H1 (cell line): Measurements from ENCODE around the gene MBD5. TPM values are rescaled to one million over a fixed set of nuclear protein-coding genes. Genes with fewer than 3 reads are reported as not detected.

Experiments
- CTCF ChIA-PET: fragments of 300-600 bp; sonication (Branson Sonifier 250); formaldehyde crosslinking; loops from one replicate; lab custom pipeline; 2021; ENCODE audit not compliant: partially characterized antibody; lab: Charles Lee
- POLR2A ChIA-PET: fragments of 300-600 bp; sonication (Branson Sonifier 250); formaldehyde crosslinking; loops from one replicate; lab custom pipeline; 2021; ENCODE audit warnings: inconsistent platforms; ENCODE audit not compliant: partially characterized antibody; lab: Charles Lee
- DNase-seq, 2 experiments: peaks; one replicate each; pipeline versions ENCODE4 v3.0.0 to v3.0.0-alpha.2; 2010 to 2022; ENCODE audit warnings: low spot score in 2 of 2, low read depth in 1 of 2, mixed read lengths in 1 of 2
- FAIRE-seq: peaks from 2 replicates; lab custom pipeline; 2011; peaks lifted over from hg19 to GRCh38; lab: Jason Lieb, UNC
- H2AFZ ChIP-seq: 2 replicates; pipeline ENCODE4 v1.8.1; 2012; ENCODE audit warnings: low read length, inconsistent platforms
- H2AK5ac ChIP-seq: 2 replicates; pipeline ENCODE4 v1.6.1; 2013; ENCODE audit warnings: low read depth, low read length
- H2BK120ac ChIP-seq: replicated peaks from 2 replicates; pipeline ENCODE3; 2013; ENCODE audit warnings: low read depth, low read length, inconsistent platforms
- H2BK12ac ChIP-seq: 2 replicates; pipeline ENCODE4 v1.6.1; 2013; ENCODE audit warnings: low read depth, low read length
- H2BK15ac ChIP-seq: 2 replicates; pipeline ENCODE4 v1.6.1; 2013; ENCODE audit warnings: low read length
- H2BK20ac ChIP-seq: 2 replicates; pipeline ENCODE4 v1.6.1; 2013; ENCODE audit warnings: low read length
- H2BK5ac ChIP-seq: 2 replicates; pipeline ENCODE4 v1.6.1; 2013; ENCODE audit warnings: low read depth, low read length
- H3K14ac ChIP-seq: 2 replicates; pipeline ENCODE4 v1.6.1; 2013; ENCODE audit warnings: inconsistent platforms; ENCODE audit not compliant: insufficient read length
- H3K18ac ChIP-seq: 2 replicates; pipeline ENCODE4 v1.6.1; 2013; ENCODE audit warnings: low read length; ENCODE audit errors: extremely low read depth
- H3K23ac ChIP-seq: 2 replicates; pipeline ENCODE4 v1.6.1; 2013; ENCODE audit warnings: inconsistent platforms; ENCODE audit not compliant: insufficient read length
- H3K23me2 ChIP-seq: 2 replicates; pipeline ENCODE4 v1.6.1; 2013; ENCODE audit warnings: low read depth, low read length
- H3K27ac ChIP-seq: 2 replicates; pipeline ENCODE4 v1.6.1; 2011; ENCODE audit warnings: low read depth, low read length, inconsistent platforms
- H3K27me3 ChIP-seq, 4 experiments: replicated peaks in 1 of 4; 1 replicate in 1 of 4; 2 replicates in 3 of 4; pipeline versions ENCODE4 v1.6.1 to v1.8.1; 2011 to 2013; ENCODE audit warnings: low read length in 3 of 4, mild to moderate bottlenecking in 3 of 4, inconsistent platforms in 2 of 4, mixed read lengths in 2 of 4, moderate library complexity in 1 of 4; ENCODE audit not compliant: control insufficient read depth in 3 of 4, insufficient read depth in 3 of 4; ENCODE audit errors: extremely low read depth in 1 of 4
- H3K36me3 ChIP-seq, 4 experiments: 2 replicates each; pipeline versions ENCODE4 v1.6.1 to v1.8.1; 2011 to 2013; ENCODE audit warnings: mild to moderate bottlenecking in 4 of 4, low read length in 3 of 4, moderate library complexity in 2 of 4, control low read depth in 1 of 4, inconsistent platforms in 1 of 4; ENCODE audit not compliant: insufficient read depth in 4 of 4, control insufficient read depth in 2 of 4
- H3K4ac ChIP-seq: replicated peaks from 2 replicates; pipeline ENCODE3; 2013; ENCODE audit warnings: low read length, low read depth, mixed read lengths, inconsistent platforms; ENCODE audit not compliant: insufficient read length
- H3K4me1 ChIP-seq, 4 experiments: replicated peaks in 1 of 4; 1 replicate in 1 of 4; 2 replicates in 3 of 4; pipeline versions ENCODE4 v1.6.1 to v1.8.1; 2011 to 2013; ENCODE audit warnings: low read length in 3 of 4, inconsistent platforms in 2 of 4, mixed read lengths in 1 of 4; ENCODE audit not compliant: insufficient read depth in 4 of 4, control insufficient read depth in 3 of 4
- H3K4me2 ChIP-seq, 2 experiments: 2 replicates each; pipeline versions ENCODE4 v1.6.1 to v1.8.1; 2011 to 2013; ENCODE audit warnings: low read depth in 2 of 2, low read length in 2 of 2, control low read depth in 1 of 2, inconsistent platforms in 1 of 2, mild to moderate bottlenecking in 1 of 2; ENCODE audit not compliant: insufficient read depth in 1 of 2
- H3K4me3 ChIP-seq, 4 experiments: fragments of 200-600, 300-600 bp in 1 of 4; sonication (generic), shearing (Covaris generic), sonication (Bioruptor Twin) in 1 of 4; 2 replicates each; pipeline versions ENCODE4 v1.5.1 to v1.8.1; 2011 to 2016; ENCODE audit warnings: low read length in 4 of 4, low read depth in 3 of 4, control low read depth in 2 of 4, inconsistent platforms in 2 of 4, mild to moderate bottlenecking in 2 of 4, mixed read lengths in 1 of 4, moderate library complexity in 1 of 4; ENCODE audit not compliant: insufficient read depth in 2 of 4; ENCODE audit errors: extremely low read depth in 1 of 4
- H3K56ac ChIP-seq: replicated peaks from 2 replicates; pipeline ENCODE3; 2013; ENCODE audit warnings: low read depth, mild to moderate bottlenecking, mixed read lengths, low read length, inconsistent platforms; ENCODE audit not compliant: insufficient read length
- H3K79me1 ChIP-seq: 2 replicates; pipeline ENCODE4 v1.6.1; 2013; ENCODE audit warnings: low read depth, low read length, control low read depth
- H3K79me2 ChIP-seq, 2 experiments: 2 replicates each; pipeline versions ENCODE4 v1.6.1 to v1.8.1; 2012 to 2013; ENCODE audit warnings: low read length in 2 of 2, mild to moderate bottlenecking in 2 of 2, inconsistent platforms in 1 of 2; ENCODE audit not compliant: insufficient read depth in 2 of 2, control insufficient read depth in 1 of 2
- H3K9ac ChIP-seq, 4 experiments: replicated peaks in 1 of 4; 1 replicate in 1 of 4; 2 replicates in 3 of 4; pipeline versions ENCODE4 v1.6.1 to v1.8.1; 2011 to 2013; ENCODE audit warnings: low read depth in 3 of 4, low read length in 3 of 4, control low read depth in 2 of 4, mild to moderate bottlenecking in 2 of 4, moderate library complexity in 2 of 4, inconsistent platforms in 1 of 4; ENCODE audit errors: extremely low read depth in 1 of 4
- H3K9me3 ChIP-seq, 2 experiments: 2 replicates each; pipeline versions ENCODE4 v1.6.1 to v1.8.1; 2012 to 2013; ENCODE audit warnings: mild to moderate bottlenecking in 2 of 2, moderate library complexity in 2 of 2, control low read depth in 1 of 2, inconsistent platforms in 1 of 2, low read depth in 1 of 2, low read length in 1 of 2, mixed read lengths in 1 of 2; ENCODE audit not compliant: insufficient read depth in 2 of 2
- H4K20me1 ChIP-seq, 2 experiments: replicated peaks in 1 of 2; 2 replicates each; pipeline versions ENCODE3 to v1.8.1; 2011 to 2013; ENCODE audit warnings: inconsistent platforms in 2 of 2, low read length in 2 of 2, mild to moderate bottlenecking in 1 of 2; ENCODE audit not compliant: insufficient read depth in 2 of 2, control insufficient read depth in 1 of 2
- H4K5ac ChIP-seq: 2 replicates; pipeline ENCODE4 v1.6.1; 2013; ENCODE audit warnings: low read length, low read depth, mixed read lengths, inconsistent platforms; ENCODE audit not compliant: insufficient read length
- H4K8ac ChIP-seq: 2 replicates; pipeline ENCODE4 v1.8.0; 2013; ENCODE audit warnings: mild to moderate bottlenecking, moderate library complexity, low read length, inconsistent platforms; ENCODE audit not compliant: insufficient read depth; ENCODE audit errors: extremely low read depth
- H4K91ac ChIP-seq: replicated peaks from 2 replicates; pipeline ENCODE3; 2013; ENCODE audit warnings: low read length, mixed read lengths, inconsistent platforms; ENCODE audit not compliant: insufficient read length
- BRCA1 ChIP-seq: IDR thresholded peaks from 2 replicates; pipeline ENCODE4 v1.6.1; 2012; ENCODE audit warnings: low read depth, low read length, improper control_type of control experiment
- EZH2 ChIP-seq: fragments of 200-600 bp; sonication (generic); IDR thresholded peaks from 2 replicates; pipeline ENCODE4 v1.7.1; 2012; ENCODE audit warnings: low read depth, mild to moderate bottlenecking, moderate library complexity, low read length, inconsistent platforms; ENCODE audit not compliant: severe bottlenecking
- HDAC2 ChIP-seq, 2 experiments: fragments of 300-600 bp in 1 of 2; sonication (generic) in 1 of 2; IDR thresholded peaks; 2 replicates each; pipeline ENCODE4 v1.6.1; 2011 to 2012; ENCODE audit warnings: low read depth in 2 of 2, low read length in 2 of 2, mild to moderate bottlenecking in 2 of 2, moderate library complexity in 2 of 2, borderline replicate concordance in 1 of 2, inconsistent platforms in 1 of 2
- JUN ChIP-seq: IDR thresholded peaks from 2 replicates; pipeline ENCODE4 v1.6.1; 2011; ENCODE audit warnings: low read depth, mild to moderate bottlenecking, improper control_type of control experiment, low read length
- KDM5A ChIP-seq: fragments of 200-600 bp; IDR thresholded peaks from 2 replicates; pipeline ENCODE4 v1.7.1; 2012; ENCODE audit warnings: mild to moderate bottlenecking, low read length, inconsistent platforms, mixed read lengths
- NANOG ChIP-seq: IDR thresholded peaks from 2 replicates; pipeline ENCODE4 v1.6.1; 2011; ENCODE audit warnings: low read length, low read depth, mild to moderate bottlenecking, inconsistent platforms; ENCODE audit not compliant: insufficient read depth, poor library complexity, severe bottlenecking
- NRF1 ChIP-seq: IDR thresholded peaks from 2 replicates; pipeline ENCODE4 v1.6.1; 2011; ENCODE audit warnings: mild to moderate bottlenecking, low read depth, low read length, improper control_type of control experiment
- RBBP5 ChIP-seq: IDR thresholded peaks from 2 replicates; pipeline ENCODE4 v1.7.1; 2012; ENCODE audit warnings: low read depth, mild to moderate bottlenecking, inconsistent platforms, low read length, moderate library complexity, borderline replicate concordance
- SAP30 ChIP-seq: fragments of 300-600 bp; sonication (generic); IDR thresholded peaks from 2 replicates; pipeline ENCODE4 v1.7.1; 2012; ENCODE audit warnings: low read length, moderate library complexity, mild to moderate bottlenecking, inconsistent platforms; ENCODE audit not compliant: insufficient read depth, insufficient replicate concordance
- SIN3A ChIP-seq, 2 experiments: IDR thresholded peaks in 1 of 2; conservative IDR thresholded peaks in 1 of 2; 2 replicates each; pipeline ENCODE4 v1.6.1; 2011 to 2012; ENCODE audit warnings: low read length in 2 of 2, improper control_type of control experiment in 1 of 2, low read depth in 1 of 2, mild to moderate bottlenecking in 1 of 2
- SP2 ChIP-seq: IDR thresholded peaks from 2 replicates; pipeline ENCODE4 v1.6.1; 2012; ENCODE audit warnings: mild to moderate bottlenecking, low read length, inconsistent platforms
- YY1 ChIP-seq: IDR thresholded peaks from 2 replicates; pipeline ENCODE4 v1.6.1; 2011; ENCODE audit warnings: low read depth, mild to moderate bottlenecking, low read length
- whole genome bisulfite sequencing, 2 experiments: shearing (Covaris generic) in 1 of 2; methylation state at CpG; one replicate each; pipeline versions ENCODE4 v1.1.6 to v1.1.7; 2013 to 2015; ENCODE audit warnings: low lambda C conversion rate in 2 of 2, mixed read lengths in 2 of 2, inconsistent platforms in 1 of 2, low coverage in 1 of 2, missing lambda C conversion rate in 1 of 2; ENCODE audit not compliant: insufficient replicate concordance in 2 of 2, insufficient coverage in 1 of 2, insufficient read length in 1 of 2; ENCODE audit errors: extremely low coverage in 1 of 2, missing lambda C conversion rate in 1 of 2; 5-methylcytosine and 5-hydroxymethylcytosine counted together
- polyA plus RNA-seq, 7 experiments: library from polyadenylated mRNA; depleted of rRNA in 3 of 7; stranded (reverse) in 5 of 7; unstranded in 2 of 7; fragments of >200 nt in 5 of 7; fragments of 200-250 nt in 2 of 7; gene quantifications; 1 replicate in 5 of 7; 2 replicates in 1 of 7; 4 replicates in 1 of 7; pipeline versions ENCODE4 v1.2.1 to v1.2.3, GENCODE V29; 2011 to 2013; ENCODE audit warnings: missing spikeins in 2 of 7, mixed read lengths in 2 of 7
- total RNA-seq: library from RNA; stranded (reverse); fragmentation: NEBNext Ultra II Directional; extraction: Animal tissue kit (Norgen Biotek cat#: 25700); gene quantifications from 2 replicates; pipeline ENCODE4 v1.2.1, GENCODE V29; 2021
- TF ChIP-seq, protein P1 (sequence below): IDR thresholded peaks from 2 replicates; pipeline ENCODE4 v1.6.1; 2012; ENCODE audit warnings: inconsistent platforms

Gene MBD5
- total and polyA plus RNA-seq, 2 of the 8 experiments (the other 6 are each of a cell fraction or from before 2014, with no cell fraction given) = 9.7 to 29.4 TPM

DNA sequence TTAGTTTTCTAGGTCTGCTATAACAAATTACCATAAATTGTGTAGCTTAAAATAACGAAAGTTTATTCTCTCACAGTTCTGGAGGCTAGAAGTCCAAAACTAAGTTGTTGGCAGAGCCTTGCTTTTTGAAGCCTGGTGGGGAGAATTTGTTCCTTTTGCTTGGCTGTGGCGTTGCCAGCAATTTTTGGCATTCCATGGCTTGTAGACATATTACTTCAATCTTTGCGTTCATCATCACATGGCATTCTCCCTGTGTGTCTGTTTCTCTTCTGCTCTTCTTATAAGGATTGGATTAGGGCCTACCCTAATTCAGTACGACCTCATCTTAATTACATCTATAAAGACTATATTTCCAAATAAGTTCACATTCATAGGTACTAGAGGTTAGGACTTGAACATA lies 217.7 kb downstream of the MBD5 start:
- Histone ChIP-seq H4K8ac (no peak overlapping the region), H3K14ac (no peak overlapping the region), H3K4me2 (no peak overlapping the region), H3K4me1 (no peaks in the 10 kb centered on the region), H2BK12ac (no peak overlapping the region), H3K56ac (no peak overlapping the region), H3K23ac (no peak overlapping the region), H3K79me1 (no peaks in the 10 kb centered on the region), H2BK5ac (no peak overlapping the region), H3K27me3 (peaks cover 0 to under 1% (median 0%) of the 10 kb centered on the region in 4 experiments; a peak in 1 of 7 replicates), H3K79me2 (no peaks in the 10 kb centered on the region), H3K9me3 (peaks cover 0 to 5% of the 10 kb centered on the region in 2 experiments; a peak in 1 of 4 replicates), H4K5ac (no peak overlapping the region), H3K4ac (no peak overlapping the region), H2BK15ac (no peak overlapping the region), H3K27ac (no peak overlapping the region), H3K18ac (no peak overlapping the region), H3K23me2 (no peaks in the 10 kb centered on the region), H2BK20ac (no peak overlapping the region), H3K4me3 (no peak overlapping the region), H4K91ac (no peak overlapping the region), H4K20me1 (no peaks in the 10 kb centered on the region), H3K36me3 (peaks cover 0 to 12% (median 1%) of the 10 kb centered on the region in 4 experiments; a peak in 3 of 8 replicates), H2BK120ac (no peak overlapping the region), H2AK5ac (no peak overlapping the region), H2AFZ (no peak overlapping the region), H3K9ac (no peak overlapping the region)
- ChIA-PET POLR2A (no interaction called here), CTCF (no interaction called here)
- WGBS, 2 experiments = 95% methylated on average over 4 of the region's 4 CpGs; no CpG with 5 or more reads in 1 of the 2 experiments
- DNase-seq (no peak), FAIRE-seq (no peak)
- TF ChIP-seq YY1 (no peak), BRCA1 (no peak), SAP30 (no peak), RBBP5 (no peak), JUN (no peak), SIN3A (conservative IDR thresholded peaks at IDR 0.05 in 1 of 2, IDR thresholded peaks at IDR 0.05 in 1 of 2; ENCODE audit: low read depth in 1 of 2, low read length in 2 of 2) (no peak), EZH2 (no peak), NANOG (no peak), KDM5A (no peak), NRF1 (no peak), SP2 (no peak), HDAC2 (IDR thresholded peaks at IDR 0.05; ENCODE audit: borderline replicate concordance in 1 of 2, low read depth in 2 of 2, low read length in 2 of 2) (no peak)
- TF ChIP-seq, protein P1, sequence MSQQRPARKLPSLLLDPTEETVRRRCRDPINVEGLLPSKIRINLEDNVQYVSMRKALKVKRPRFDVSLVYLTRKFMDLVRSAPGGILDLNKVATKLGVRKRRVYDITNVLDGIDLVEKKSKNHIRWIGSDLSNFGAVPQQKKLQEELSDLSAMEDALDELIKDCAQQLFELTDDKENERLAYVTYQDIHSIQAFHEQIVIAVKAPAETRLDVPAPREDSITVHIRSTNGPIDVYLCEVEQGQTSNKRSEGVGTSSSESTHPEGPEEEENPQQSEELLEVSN = no peak
